HepG2 (cell line): ENCODE data around the gene ACSL5. TPM values are rescaled to one million over a fixed set of nuclear protein-coding genes. Genes with fewer than 3 reads are reported as not detected.
A peak's percentile ranks its signal among the peaks of the same experiment; 100 is the strongest.

Experiments
- FOXM1 ChIP-seq: sonication (generic); formaldehyde crosslinking; IDR thresholded peaks from 2 replicates; pipeline ENCODE4 v1.5.0; 2020; ENCODE audit warnings: missing genetic modification reagents
- FOXP4 ChIP-seq: sonication (generic); formaldehyde crosslinking; IDR thresholded peaks from 2 replicates; pipeline ENCODE4 v1.4.0; 2020; ENCODE audit warnings: missing genetic modification reagents
- GATA4 ChIP-seq: sonication (generic); IDR thresholded peaks from 2 replicates; pipeline ENCODE4 v1.6.1; 2016; ENCODE audit warnings: antibody characterized with exemption, low read depth, borderline replicate concordance
- GMEB1 ChIP-seq: sonication (generic); formaldehyde crosslinking; IDR thresholded peaks from 2 replicates; pipeline ENCODE4 v1.5.1; 2020; ENCODE audit warnings: missing genetic modification reagents, mild to moderate bottlenecking, borderline replicate concordance
- HHEX ChIP-seq: IDR thresholded peaks from 2 replicates; pipeline ENCODE4 v1.6.1; 2016; ENCODE audit warnings: control low read depth
- KDM1A ChIP-seq: IDR thresholded peaks from 2 replicates; pipeline ENCODE4 v1.6.1; 2016; ENCODE audit warnings: missing compliant biosample characterization
- NKX3-1 ChIP-seq: sonication (generic); formaldehyde crosslinking; IDR thresholded peaks from 2 replicates; pipeline ENCODE4 v1.5.0; 2020; ENCODE audit warnings: missing genetic modification reagents
- PCBP2 ChIP-seq: fragments of 200-400 bp; formaldehyde crosslinking; optimal IDR thresholded peaks from 2 replicates; pipeline ENCODE3; 2018; ENCODE audit warnings: low read length, low read depth; ENCODE audit not compliant: poor library complexity, severe bottlenecking
- PHF21A ChIP-seq: sonication (generic); formaldehyde crosslinking; IDR thresholded peaks from 2 replicates; pipeline ENCODE4 v1.5.0; 2020; ENCODE audit warnings: mild to moderate bottlenecking, missing genetic modification reagents
- SP1 ChIP-seq, 2 experiments: fragments of 450-650 bp in 1 of 2; sonication (generic) in 1 of 2; formaldehyde crosslinking in 1 of 2; IDR thresholded peaks; 2 replicates each; pipeline versions ENCODE4 v1.4.0 to v1.6.1; 2016 to 2020; ENCODE audit warnings: missing genetic modification reagents in 1 of 2
- STAT5B ChIP-seq: sonication (generic); formaldehyde crosslinking; IDR thresholded peaks from 2 replicates; pipeline ENCODE4 v1.4.0; 2020; ENCODE audit warnings: missing genetic modification reagents
- ZFX ChIP-seq: sonication (generic); formaldehyde crosslinking; IDR thresholded peaks from 2 replicates; pipeline ENCODE4 v1.4.0; 2020; ENCODE audit warnings: mild to moderate bottlenecking, low read depth, missing genetic modification reagents, moderate library complexity
- ZNF329 ChIP-seq: sonication (generic); formaldehyde crosslinking; IDR thresholded peaks from 2 replicates; pipeline ENCODE4 v1.9.0; 2021; ENCODE audit warnings: low read depth, mild to moderate bottlenecking, missing genetic modification reagents
- ZNF598 ChIP-seq: sonication (generic); formaldehyde crosslinking; IDR thresholded peaks from 2 replicates; pipeline ENCODE4 v1.5.1; 2020; ENCODE audit warnings: mild to moderate bottlenecking, missing genetic modification reagents, borderline replicate concordance
- polyA plus RNA-seq, 8 experiments: library from polyadenylated mRNA; depleted of rRNA in 3 of 8; stranded (reverse) in 7 of 8; unstranded in 1 of 8; fragments of >200 nt; fragmentation: Illumina TruSeq in 4 of 8; extraction: Trizol in 4 of 8; gene quantifications; 2 replicates each; pipeline versions ENCODE4 v1.2.1 to v1.2.3, GENCODE V29; 2011 to 2016; ENCODE audit warnings: low read depth in 4 of 8, missing spikeins in 1 of 8, mixed read lengths in 1 of 8; ENCODE audit not compliant: insufficient read depth in 1 of 8
- total RNA-seq, 5 experiments: library from RNA; depleted of rRNA; stranded (reverse); fragments of >200 nt; fragmentation: Illumina TruSeq; extraction: Trizol; gene quantifications; 2 replicates each; pipeline ENCODE4 v1.2.3, GENCODE V29; 2016; ENCODE audit warnings: low read depth in 1 of 5
- TF ChIP-seq, protein P1 (sequence below): sonication (generic); IDR thresholded peaks from 2 replicates; pipeline ENCODE4 v1.6.1; 2016; ENCODE audit warnings: low read depth, borderline replicate concordance
- TF ChIP-seq, protein P2 (sequence below): sonication (generic); formaldehyde crosslinking; IDR thresholded peaks from 2 replicates; pipeline ENCODE4 v1.4.0; 2020; ENCODE audit warnings: missing genetic modification reagents
- TF ChIP-seq, protein P3 (sequence below): sonication (generic); formaldehyde crosslinking; IDR thresholded peaks from 2 replicates; pipeline ENCODE4 v1.4.0; 2020; ENCODE audit warnings: missing genetic modification reagents
- TF ChIP-seq, protein P4 (sequence below): sonication (generic); formaldehyde crosslinking; IDR thresholded peaks from 2 replicates; pipeline ENCODE4 v1.8.0; 2022; ENCODE audit warnings: mild to moderate bottlenecking, missing genetic modification reagents; ENCODE audit not compliant: insufficient replicate concordance

ACSL5 gene
- total and polyA plus RNA-seq, 2 of the 13 experiments (the other 11 are each of a cell fraction or from before 2014, with no cell fraction given): 56.4 to 82.5 TPM

GRCh38 chr10:112360308-112361270 is 13.3 kb upstream of the ACSL5 start (continued):
- TF ChIP-seq, protein P1, sequence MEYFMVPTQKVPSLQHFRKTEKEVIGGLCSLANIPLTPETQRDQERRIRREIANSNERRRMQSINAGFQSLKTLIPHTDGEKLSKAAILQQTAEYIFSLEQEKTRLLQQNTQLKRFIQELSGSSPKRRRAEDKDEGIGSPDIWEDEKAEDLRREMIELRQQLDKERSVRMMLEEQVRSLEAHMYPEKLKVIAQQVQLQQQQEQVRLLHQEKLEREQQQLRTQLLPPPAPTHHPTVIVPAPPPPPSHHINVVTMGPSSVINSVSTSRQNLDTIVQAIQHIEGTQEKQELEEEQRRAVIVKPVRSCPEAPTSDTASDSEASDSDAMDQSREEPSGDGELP: no peak
- TF ChIP-seq FOXP4 (no peak), GATA4 (no peak), SP1 (IDR thresholded peaks at IDR 0.05) (no peak), SP1 (CRISPR knock-in tag; IDR thresholded peaks at IDR 0.05) (no peak), STAT5B (no peak), PHF21A (CRISPR knock-in tag) (peak; percentile 24; the same call in 1 of the 2 replicates), FOXM1 (no peak), ZNF329 (CRISPR knock-in tag) (no peak), ZNF598 (CRISPR knock-in tag) (no peak), NKX3-1 (CRISPR knock-in tag) (no peak), GMEB1 (CRISPR knock-in tag) (no peak), HHEX (CRISPR knock-in tag) (no peak), ZFX (CRISPR knock-in tag) (peak; percentile 25; the same call in 1 of the 2 replicates), PCBP2 (no peak), KDM1A (peak; percentile 78; the same call in 1 of the 2 replicates)
- TF ChIP-seq, protein P2, sequence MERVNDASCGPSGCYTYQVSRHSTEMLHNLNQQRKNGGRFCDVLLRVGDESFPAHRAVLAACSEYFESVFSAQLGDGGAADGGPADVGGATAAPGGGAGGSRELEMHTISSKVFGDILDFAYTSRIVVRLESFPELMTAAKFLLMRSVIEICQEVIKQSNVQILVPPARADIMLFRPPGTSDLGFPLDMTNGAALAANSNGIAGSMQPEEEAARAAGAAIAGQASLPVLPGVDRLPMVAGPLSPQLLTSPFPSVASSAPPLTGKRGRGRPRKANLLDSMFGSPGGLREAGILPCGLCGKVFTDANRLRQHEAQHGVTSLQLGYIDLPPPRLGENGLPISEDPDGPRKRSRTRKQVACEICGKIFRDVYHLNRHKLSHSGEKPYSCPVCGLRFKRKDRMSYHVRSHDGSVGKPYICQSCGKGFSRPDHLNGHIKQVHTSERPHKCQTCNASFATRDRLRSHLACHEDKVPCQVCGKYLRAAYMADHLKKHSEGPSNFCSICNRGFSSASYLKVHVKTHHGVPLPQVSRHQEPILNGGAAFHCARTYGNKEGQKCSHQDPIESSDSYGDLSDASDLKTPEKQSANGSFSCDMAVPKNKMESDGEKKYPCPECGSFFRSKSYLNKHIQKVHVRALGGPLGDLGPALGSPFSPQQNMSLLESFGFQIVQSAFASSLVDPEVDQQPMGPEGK (CRISPR knock-in tag): no peak
- TF ChIP-seq, protein P3, sequence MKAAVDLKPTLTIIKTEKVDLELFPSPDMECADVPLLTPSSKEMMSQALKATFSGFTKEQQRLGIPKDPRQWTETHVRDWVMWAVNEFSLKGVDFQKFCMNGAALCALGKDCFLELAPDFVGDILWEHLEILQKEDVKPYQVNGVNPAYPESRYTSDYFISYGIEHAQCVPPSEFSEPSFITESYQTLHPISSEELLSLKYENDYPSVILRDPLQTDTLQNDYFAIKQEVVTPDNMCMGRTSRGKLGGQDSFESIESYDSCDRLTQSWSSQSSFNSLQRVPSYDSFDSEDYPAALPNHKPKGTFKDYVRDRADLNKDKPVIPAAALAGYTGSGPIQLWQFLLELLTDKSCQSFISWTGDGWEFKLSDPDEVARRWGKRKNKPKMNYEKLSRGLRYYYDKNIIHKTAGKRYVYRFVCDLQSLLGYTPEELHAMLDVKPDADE (CRISPR knock-in tag): no peak
- TF ChIP-seq, protein P4, sequence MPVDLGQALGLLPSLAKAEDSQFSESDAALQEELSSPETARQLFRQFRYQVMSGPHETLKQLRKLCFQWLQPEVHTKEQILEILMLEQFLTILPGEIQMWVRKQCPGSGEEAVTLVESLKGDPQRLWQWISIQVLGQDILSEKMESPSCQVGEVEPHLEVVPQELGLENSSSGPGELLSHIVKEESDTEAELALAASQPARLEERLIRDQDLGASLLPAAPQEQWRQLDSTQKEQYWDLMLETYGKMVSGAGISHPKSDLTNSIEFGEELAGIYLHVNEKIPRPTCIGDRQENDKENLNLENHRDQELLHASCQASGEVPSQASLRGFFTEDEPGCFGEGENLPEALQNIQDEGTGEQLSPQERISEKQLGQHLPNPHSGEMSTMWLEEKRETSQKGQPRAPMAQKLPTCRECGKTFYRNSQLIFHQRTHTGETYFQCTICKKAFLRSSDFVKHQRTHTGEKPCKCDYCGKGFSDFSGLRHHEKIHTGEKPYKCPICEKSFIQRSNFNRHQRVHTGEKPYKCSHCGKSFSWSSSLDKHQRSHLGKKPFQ: peak; percentile 14
